ENCODE results near the gene GALC. TPM values are rescaled to one million over a fixed set of nuclear protein-coding genes. Genes with fewer than 3 reads are reported as not detected.
A peak's percentile ranks its signal among the peaks of the same experiment; 100 is the strongest.

The GALC gene
- polyA plus RNA-seq, 1 donor (not counting 4 experiments of a cell fraction or from before 2014, with no cell fraction given): 7.9 TPM

GRCh38 chr14:87994974-87995373 is 2.0 kb upstream of the GALC start:
- Histone ChIP-seq H3K4me2 (ENCODE audit: control insufficient read depth, extremely low read depth, insufficient read depth, low read depth, low read length) (no peak overlapping the region), H3K4me1 (ENCODE audit: control insufficient read depth, extremely low read depth, insufficient read depth, low read length) (peaks cover 5% of the 10 kb centered on the region), H3K79me2 (ENCODE audit: control insufficient read depth, insufficient read depth, low read length) (no peaks in the 10 kb centered on the region), H3K36me3 (ENCODE audit: control insufficient read depth in 2 of 2, extremely low read depth in 1 of 2, insufficient read depth in 2 of 2, low read length in 2 of 2) (no peaks in the 10 kb centered on the region), H3K9me3 (ENCODE audit: control insufficient read depth, low read depth, low read length) (no peaks in the 10 kb centered on the region), H3K9me1 (ENCODE audit: control insufficient read depth, extremely low read depth, insufficient read depth, low read length) (no peaks in the 10 kb centered on the region), H3K9ac (ENCODE audit: control insufficient read depth, extremely low read depth, insufficient read depth, low read length) (no peak overlapping the region), H2AFZ (ENCODE audit: control insufficient read depth, low read length) (no peak overlapping the region), H3K27me3 (ENCODE audit: control insufficient read depth, extremely low read depth, insufficient read depth, low read length) (no peaks in the 10 kb centered on the region), H4K20me1 (ENCODE audit: control insufficient read depth, extremely low read depth, insufficient read depth, low read length) (no peaks in the 10 kb centered on the region), H3K27ac (ENCODE audit: control insufficient read depth, insufficient read depth, low read length) (no peak overlapping the region), H3K4me3 (ENCODE audit: control insufficient read depth in 2 of 3, extremely low read depth in 1 of 3, insufficient read depth in 2 of 3, low read depth in 1 of 3, low read length in 3 of 3) (no peak overlapping the region)
- DNase-seq (ENCODE audit: low read depth, low spot score) (no peak), FAIRE-seq (no peak)
- dilution Hi-C loops (cut with MboI; ENCODE audit: extremely low pct_ligation_motif_present, low sequenced_read_pairs): no loop called here
- TF ChIP-seq CTCF (optimal IDR thresholded peaks at IDR 0.05 in 1 of 3, IDR thresholded peaks at IDR 0.05 in 1 of 3, conservative IDR thresholded peaks at IDR 0.05 in 1 of 3; ENCODE audit: extremely low read depth in 1 of 3, insufficient read depth in 2 of 3, low read length in 3 of 3) (no peak), EZH2 (IDR thresholded peaks at IDR 0.05; ENCODE audit: low read length) (no peak)

GRCh38 chr14:87992346-87992717 is 650 bp downstream of the GALC start:
- no peak overlapping the region for H3K27ac ChIP-seq (ENCODE audit: control insufficient read depth, insufficient read depth, low read length)
- no peaks in the 10 kb centered on the region for H3K9me3 ChIP-seq (ENCODE audit: control insufficient read depth, low read depth, low read length)
- H3K9me1 ChIP-seq (ENCODE audit: control insufficient read depth, extremely low read depth, insufficient read depth, low read length): no peaks in the 10 kb centered on the region
- H4K20me1 ChIP-seq (ENCODE audit: control insufficient read depth, extremely low read depth, insufficient read depth, low read length): no peaks in the 10 kb centered on the region
- H3K4me3 ChIP-seq (ENCODE audit: control insufficient read depth in 2 of 3, extremely low read depth in 1 of 3, insufficient read depth in 2 of 3, low read depth in 1 of 3, low read length in 3 of 3): peak overlapping the region; percentile 49 to 76 (median 68)
- peaks cover 5% of the 10 kb centered on the region for H3K4me1 ChIP-seq (ENCODE audit: control insufficient read depth, extremely low read depth, insufficient read depth, low read length)
- H3K9ac ChIP-seq (ENCODE audit: control insufficient read depth, extremely low read depth, insufficient read depth, low read length): peak overlapping the region; percentile 74
- H3K27me3 ChIP-seq (ENCODE audit: control insufficient read depth, extremely low read depth, insufficient read depth, low read length): no peaks in the 10 kb centered on the region
- DNase-seq (ENCODE audit: low read depth, low spot score) (no peak), FAIRE-seq (no peak)
- H3K4me2 ChIP-seq (ENCODE audit: control insufficient read depth, extremely low read depth, insufficient read depth, low read depth, low read length): peak overlapping the region; percentile 89
- dilution Hi-C loops (cut with MboI; ENCODE audit: extremely low pct_ligation_motif_present, low sequenced_read_pairs): no loop called here
- TF ChIP-seq CTCF (optimal IDR thresholded peaks at IDR 0.05 in 1 of 3, IDR thresholded peaks at IDR 0.05 in 1 of 3, conservative IDR thresholded peaks at IDR 0.05 in 1 of 3; ENCODE audit: extremely low read depth in 1 of 3, insufficient read depth in 2 of 3, low read length in 3 of 3): no peak
- TF ChIP-seq EZH2 (IDR thresholded peaks at IDR 0.05; ENCODE audit: low read length): no peak
- H3K79me2 ChIP-seq (ENCODE audit: control insufficient read depth, insufficient read depth, low read length): no peaks in the 10 kb centered on the region
- H3K36me3 ChIP-seq (ENCODE audit: control insufficient read depth in 2 of 2, extremely low read depth in 1 of 2, insufficient read depth in 2 of 2, low read length in 2 of 2): no peaks in the 10 kb centered on the region
- H2AFZ ChIP-seq (ENCODE audit: control insufficient read depth, low read length): peak overlapping the region; percentile 99
